Stimulated activated CD4-positive, alpha-beta T cell treated with anti-CD3 and anti-CD28 coated beads, Interleukin-12 subunit alpha, Interleukin-12 subunit beta, amount 100 ng/mL, for 4 hours (primary cell): ENCODE data around the gene EHD3.

ENCODE experiments used
- DNase-seq: peaks from one replicate; pipeline ENCODE4 v3.0.0-alpha.2; 2020

Gene EHD3

GRCh38 chr2:31296641-31297287 lies 62.8 kb downstream of the EHD3 start:
- no peak for DNase-seq

GRCh38 chr2:31297751-31298150 lies 63.8 kb downstream of the EHD3 start:
- no peak for DNase-seq

- DNase-seq, result no peak
Observed at GRCh38 chr2:31299547-31299946, 65.6 kb downstream of the EHD3 start.

- DNase-seq, result no peak
Observed at GRCh38 chr2:31300309-31300708, 66.4 kb downstream of the EHD3 start.

- DNase-seq, result no peak
Observed at GRCh38 chr2:31302940-31303563, 69.1 kb downstream of the EHD3 start.

- DNase-seq, result no peak
Observed at GRCh38 chr2:31304816-31305215, 70.9 kb downstream of the EHD3 start.

GRCh38 chr2:31312898-31313297 lies 78.9 kb downstream of the EHD3 start:
- DNase-seq, result no peak

GRCh38 chr2:31314761-31315160 lies 80.8 kb downstream of the EHD3 start:
- DNase-seq, result no peak

GRCh38 chr2:31317396-31317795 lies 83.4 kb downstream of the EHD3 start:
- no peak for DNase-seq

- no peak for DNase-seq
Observed at GRCh38 chr2:31318361-31319336, 84.7 kb downstream of the EHD3 start.
